Fibroblast of skin of back (primary cell): ENCODE measurements around the gene ERH.

Experiments
- DNase-seq: peaks from one replicate; pipeline ENCODE4 v3.0.0-alpha.2; 2013

The ERH gene

GRCh38 chr14:69355607-69356281, 42.4 kb downstream of the ERH start:
- peak; percentile 63 for DNase-seq

GRCh38 chr14:69355154-69355597, 42.9 kb downstream of the ERH start:
- DNase-seq, result no peak

GRCh38 chr14:69354383-69355153, 43.5 kb downstream of the ERH start:
- DNase-seq, result no peak

GRCh38 chr14:69353168-69353567, 44.9 kb downstream of the ERH start:
- DNase-seq, result no peak

- no peak for DNase-seq
These were observed 46.2 kb downstream of the ERH start for GRCh38 chr14:69351911-69352310.

GRCh38 chr14:69351385-69351784, 46.7 kb downstream of the ERH start:
- DNase-seq, result no peak

- DNase-seq, result no peak
These were observed 47.2 kb downstream of the ERH start for GRCh38 chr14:69350892-69351291.

GRCh38 chr14:69349091-69349777, 48.9 kb downstream of the ERH start:
- DNase-seq, result no peak

GRCh38 chr14:69346710-69347109, 51.4 kb downstream of the ERH start:
- DNase-seq, result peak; percentile 20

GRCh38 chr14:69345402-69345801, 52.7 kb downstream of the ERH start:
- no peak for DNase-seq

- DNase-seq, result no peak
These were observed 53.9 kb downstream of the ERH start for GRCh38 chr14:69344171-69344570.

GRCh38 chr14:69342928-69343525, 55.1 kb downstream of the ERH start:
- no peak for DNase-seq

- no peak for DNase-seq
These were observed 58.7 kb downstream of the ERH start for GRCh38 chr14:69339426-69339825.

GRCh38 chr14:69337984-69338383, 60.1 kb downstream of the ERH start:
- DNase-seq, result no peak

- DNase-seq, result no peak
These were observed 62.7 kb downstream of the ERH start for GRCh38 chr14:69335371-69335771.

GRCh38 chr14:69334576-69334975, 63.5 kb downstream of the ERH start:
- DNase-seq, result no peak

GRCh38 chr14:69333791-69334337, 64.2 kb downstream of the ERH start:
- DNase-seq, result no peak

- no peak for DNase-seq
These were observed 65.2 kb downstream of the ERH start for GRCh38 chr14:69332782-69333395.

- DNase-seq, result no peak
These were observed 66.9 kb downstream of the ERH start for GRCh38 chr14:69331206-69331605.
